ENCODE results near the gene GRIK1.
"Not testable (repeated sequence)": the region's sequence is repeated elsewhere in the genome, so short reads cannot be mapped to it uniquely, and the experiment has no call there.

Gene GRIK1

GRCh38 chr21:29606613-29607012, 333.2 kb downstream of the GRIK1 start:
- DNase-seq (ENCODE audit: low read depth), result no peak

- DNase-seq (ENCODE audit: low read depth), result not testable (repeated sequence)
These were observed 334.6 kb downstream of the GRIK1 start for GRCh38 chr21:29605219-29605618.

- no peak for DNase-seq (ENCODE audit: low read depth)
These were observed 335.7 kb downstream of the GRIK1 start for GRCh38 chr21:29604076-29604475.

- DNase-seq (ENCODE audit: low read depth), result no peak
These were observed 338.7 kb downstream of the GRIK1 start for GRCh38 chr21:29601047-29601446.

GRCh38 chr21:29586696-29587095, 353.1 kb downstream of the GRIK1 start:
- DNase-seq (ENCODE audit: low read depth), result no peak

GRCh38 chr21:29585462-29585861, 354.3 kb downstream of the GRIK1 start:
- DNase-seq (ENCODE audit: low read depth), result no peak

GRCh38 chr21:29583424-29583924, 356.3 kb downstream of the GRIK1 start:
- no peak for DNase-seq (ENCODE audit: low read depth)

GRCh38 chr21:29582855-29583254, 356.9 kb downstream of the GRIK1 start:
- no peak for DNase-seq (ENCODE audit: low read depth)

- DNase-seq (ENCODE audit: low read depth), result no peak
These were observed 358.4 kb downstream of the GRIK1 start for GRCh38 chr21:29581393-29581792.

GRCh38 chr21:29580732-29581285, 359.0 kb downstream of the GRIK1 start:
- no peak for DNase-seq (ENCODE audit: low read depth)

- no peak for DNase-seq (ENCODE audit: low read depth)
These were observed 361.5 kb downstream of the GRIK1 start for GRCh38 chr21:29578306-29578705.

GRCh38 chr21:29571949-29572348, 367.8 kb downstream of the GRIK1 start:
- no peak for DNase-seq (ENCODE audit: low read depth)

- DNase-seq (ENCODE audit: low read depth), result no peak
These were observed 371.6 kb downstream of the GRIK1 start for GRCh38 chr21:29568020-29568697.

- DNase-seq (ENCODE audit: low read depth), result no peak
These were observed 381.7 kb downstream of the GRIK1 start for GRCh38 chr21:29557931-29558725.

GRCh38 chr21:29557200-29557599, 382.6 kb downstream of the GRIK1 start:
- DNase-seq (ENCODE audit: low read depth), result no peak

GRCh38 chr21:29555601-29556000, 384.2 kb downstream of the GRIK1 start:
- no peak for DNase-seq (ENCODE audit: low read depth)

GRCh38 chr21:29550205-29550604, 389.6 kb downstream of the GRIK1 start:
- DNase-seq (ENCODE audit: low read depth), result no peak

GRCh38 chr21:29549614-29550013, 390.2 kb downstream of the GRIK1 start:
- DNase-seq (ENCODE audit: low read depth), result no peak

- DNase-seq (ENCODE audit: low read depth), result no peak
These were observed 391.8 kb downstream of the GRIK1 start for GRCh38 chr21:29547998-29548397.

GRCh38 chr21:29546071-29546470, 393.7 kb downstream of the GRIK1 start:
- no peak for DNase-seq (ENCODE audit: low read depth)

- peak; percentile 3 for DNase-seq (ENCODE audit: low read depth)
These were observed 399.5 kb downstream of the GRIK1 start for GRCh38 chr21:29540289-29540688.

GRCh38 chr21:29538115-29538514, 401.7 kb downstream of the GRIK1 start:
- DNase-seq (ENCODE audit: low read depth), result peak; percentile 68

GRCh38 chr21:29534448-29534847, 405.3 kb downstream of the GRIK1 start:
- no peak for DNase-seq (ENCODE audit: low read depth)

All from iris pigment epithelial cell (primary cell).